Fibroblast of pulmonary artery (primary cell): ENCODE results near the gene PCNT.
"Not testable (repeated sequence)": the region's sequence is repeated elsewhere in the genome, so short reads cannot be mapped to it uniquely, and the experiment has no call there.

ENCODE experiments used
- DNase-seq: peaks from one replicate; pipeline ENCODE4 v3.0.0-alpha.2; 2010; ENCODE audit warnings: low read depth
- H3K4me3 ChIP-seq: replicated peaks from 2 replicates; pipeline ENCODE4 v1.5.1; 2011; ENCODE audit warnings: low read depth, mild to moderate bottlenecking, control low read depth, low read length, moderate library complexity
- CTCF ChIP-seq: IDR thresholded peaks from 2 replicates; pipeline ENCODE4 v1.5.1; 2011; ENCODE audit warnings: mild to moderate bottlenecking, control low read depth, low read length, inconsistent platforms; ENCODE audit errors: missing control alignments

Gene PCNT

GRCh38 chr21:46366561-46366960 is 42.6 kb downstream of the PCNT start:
- no peak overlapping the region for H3K4me3 ChIP-seq
- TF ChIP-seq CTCF = no peak
- DNase-seq = no peak

GRCh38 chr21:46366966-46367365 is 43.0 kb downstream of the PCNT start:
- H3K4me3 ChIP-seq = no peak overlapping the region
- no peak for DNase-seq
- no peak for TF ChIP-seq CTCF

GRCh38 chr21:46368533-46369285 is 44.8 kb downstream of the PCNT start:
- TF ChIP-seq CTCF = no peak
- no peak for DNase-seq
- H3K4me3 ChIP-seq = no peak overlapping the region

GRCh38 chr21:46369520-46370235 is 45.7 kb downstream of the PCNT start:
- H3K4me3 ChIP-seq = no peak overlapping the region
- TF ChIP-seq CTCF = no peak

GRCh38 chr21:46371204-46372013 is 47.5 kb downstream of the PCNT start:
- H3K4me3 ChIP-seq = no peak overlapping the region
- TF ChIP-seq CTCF = no peak
- no peak for DNase-seq

More at GRCh38 chr21:46369520-46370235, 45.7 kb downstream of the PCNT start:
- no peak for DNase-seq

GRCh38 chr21:46372014-46372485 is 48.1 kb downstream of the PCNT start:
- DNase-seq = no peak
- no peak for TF ChIP-seq CTCF

GRCh38 chr21:46372947-46373346 is 49.0 kb downstream of the PCNT start:
- not testable (repeated sequence) for DNase-seq, H3K4me3 ChIP-seq

More at GRCh38 chr21:46372014-46372485, 48.1 kb downstream of the PCNT start:
- H3K4me3 ChIP-seq = no peak overlapping the region
